SK-N-SH (cell line): ENCODE results near the gene G6PD. TPM values are rescaled to one million over a fixed set of nuclear protein-coding genes. Genes with fewer than 3 reads are reported as not detected.
"Not testable (repeated sequence)": the region's sequence is repeated elsewhere in the genome, so short reads cannot be mapped to it uniquely, and the experiment has no call there.

Source experiments
- CTCF ChIA-PET: fragments of 300-600, 350-600 bp; formaldehyde crosslinking; extraction: SDS; loops from one replicate; lab custom pipeline; 2021; lab: Yijun Ruan, JAX
- POLR2A ChIA-PET: fragments of 350-600 bp; sonication (Branson Sonifier 250); formaldehyde crosslinking; extraction: SDS; loops from one replicate; lab custom pipeline; 2020; ENCODE audit warnings: antibody characterized with exemption, inconsistent platforms; lab: Yijun Ruan, JAX
- DNase-seq: peaks from one replicate; pipeline ENCODE4 v3.0.0; 2012
- H2AFZ ChIP-seq: fragments of 200-600 bp; sonication (generic); 2 replicates; pipeline ENCODE4 v1.8.1; 2016; ENCODE audit warnings: antibody characterized with exemption, mild to moderate bottlenecking, low read depth
- H3F3A ChIP-seq: fragments of 200-600 bp; sonication (generic); replicated peaks from 2 replicates; pipeline ENCODE3; 2016; ENCODE audit warnings: antibody characterized with exemption, mild to moderate bottlenecking; ENCODE audit not compliant: insufficient read depth
- H3K27ac ChIP-seq, 2 experiments: fragments of 200-500 bp in 1 of 2; fragments of 200-600 bp in 1 of 2; sonication (Bioruptor generic) in 1 of 2; sonication (generic), shearing (Covaris generic) in 1 of 2; 2 replicates each; pipeline versions ENCODE4 v1.5.1 to v1.6.1; 2014 to 2016; ENCODE audit warnings: low read depth in 2 of 2, inconsistent platforms in 1 of 2, low read length in 1 of 2, mild to moderate bottlenecking in 1 of 2, mixed read lengths in 1 of 2
- H3K27me3 ChIP-seq: fragments of 200-600 bp; sonication (generic), shearing (Covaris generic); 2 replicates; pipeline ENCODE4 v1.6.1; 2016; ENCODE audit warnings: mixed run types; ENCODE audit not compliant: insufficient read depth
- H3K36me3 ChIP-seq, 2 experiments: fragments of 200-500 bp in 1 of 2; fragments of 200-600 bp in 1 of 2; sonication (Bioruptor generic) in 1 of 2; sonication (generic) in 1 of 2; replicated peaks in 1 of 2; 2 replicates each; pipeline versions ENCODE3 to v1.5.1; 2014 to 2016; ENCODE audit warnings: low read length in 1 of 2, mild to moderate bottlenecking in 1 of 2; ENCODE audit not compliant: insufficient read depth in 2 of 2, control insufficient read depth in 1 of 2
- H3K4me1 ChIP-seq, 2 experiments: fragments of 200-500 bp in 1 of 2; fragments of 200-600 bp in 1 of 2; sonication (Bioruptor generic) in 1 of 2; sonication (generic), shearing (Covaris generic) in 1 of 2; 2 replicates each; pipeline versions ENCODE4 v1.5.1 to v1.6.1; 2014 to 2016; ENCODE audit warnings: low read depth in 1 of 2, low read length in 1 of 2, mixed run types in 1 of 2; ENCODE audit not compliant: insufficient read depth in 2 of 2, control insufficient read depth in 1 of 2
- H3K4me2 ChIP-seq: fragments of 200-600 bp; sonication (generic), shearing (Covaris generic); 2 replicates; pipeline ENCODE4 v1.6.1; 2017; ENCODE audit warnings: mixed run types
- H3K4me3 ChIP-seq, 2 experiments: fragments of 200-500 bp in 1 of 2; fragments of 200-600 bp in 1 of 2; sonication (Bioruptor generic) in 1 of 2; sonication (generic), shearing (Covaris generic) in 1 of 2; 2 replicates each; pipeline versions ENCODE4 v1.5.1 to v1.8.1; 2014 to 2016; ENCODE audit warnings: low read depth in 2 of 2, inconsistent platforms in 1 of 2, low read length in 1 of 2, mild to moderate bottlenecking in 1 of 2, mixed read lengths in 1 of 2, moderate library complexity in 1 of 2
- H3K79me2 ChIP-seq: fragments of 200-600 bp; sonication (generic); 2 replicates; pipeline ENCODE4 v1.8.1; 2017; ENCODE audit warnings: mild to moderate bottlenecking; ENCODE audit not compliant: insufficient read depth
- H3K9ac ChIP-seq: fragments of 200-600 bp; sonication (generic); 2 replicates; pipeline ENCODE4 v1.6.1; 2017; ENCODE audit warnings: mixed run types
- H3K9me2 ChIP-seq: fragments of 200-600 bp; sonication (generic); 2 replicates; pipeline ENCODE4 v1.6.1; 2017; ENCODE audit warnings: mixed run types
- H3K9me3 ChIP-seq: fragments of 200-600 bp; sonication (generic); 2 replicates; pipeline ENCODE4 v1.6.1; 2017; ENCODE audit warnings: mixed run types, mild to moderate bottlenecking, moderate library complexity
- H4K20me1 ChIP-seq: fragments of 200-600 bp; sonication (generic); 2 replicates; pipeline ENCODE4 v1.6.1; 2017; ENCODE audit warnings: mild to moderate bottlenecking, mixed run types; ENCODE audit not compliant: insufficient read depth
- CHD2 ChIP-seq: fragments of 150-350 bp; IDR thresholded peaks from 2 replicates; pipeline ENCODE4 v1.6.1; 2018; ENCODE audit warnings: low read length; ENCODE audit not compliant: partially characterized antibody
- EP300 ChIP-seq, 2 experiments: IDR thresholded peaks; 2 replicates each; pipeline versions ENCODE4 v1.4.0 to v1.6.1; 2012; ENCODE audit warnings: borderline replicate concordance in 1 of 2, low read depth in 1 of 2, low read length in 1 of 2
- FOXM1 ChIP-seq: IDR thresholded peaks from 2 replicates; pipeline ENCODE4 v1.4.0; 2012; ENCODE audit warnings: low read depth, mild to moderate bottlenecking
- GABPA ChIP-seq: IDR thresholded peaks from 2 replicates; pipeline ENCODE4 v1.4.0; 2012; ENCODE audit warnings: low read depth, mild to moderate bottlenecking
- JUND ChIP-seq: IDR thresholded peaks from 2 replicates; pipeline ENCODE4 v1.4.0; 2012
- POLR2AphosphoS5 ChIP-seq: IDR thresholded peaks from 2 replicates; pipeline ENCODE4 v1.6.1; 2012; ENCODE audit warnings: low read depth, low read length
- RFX5 ChIP-seq: IDR thresholded peaks from 2 replicates; pipeline ENCODE4 v1.6.1; 2012; ENCODE audit warnings: mild to moderate bottlenecking, improper control_type of control experiment, low read length
- SIN3A ChIP-seq: IDR thresholded peaks from 2 replicates; pipeline ENCODE4 v1.6.1; 2012; ENCODE audit warnings: low read depth, mild to moderate bottlenecking, low read length, moderate library complexity, borderline replicate concordance
- SMC3 ChIP-seq: IDR thresholded peaks from 2 replicates; pipeline ENCODE4 v1.6.1; 2012; ENCODE audit warnings: low read depth, low read length, improper control_type of control experiment
- TAF1 ChIP-seq: IDR thresholded peaks from 2 replicates; pipeline ENCODE4 v1.6.1; 2012; ENCODE audit warnings: low read depth, mild to moderate bottlenecking, low read length, moderate library complexity, borderline replicate concordance
- USF2 ChIP-seq: fragments of 150-350 bp; IDR thresholded peaks from 2 replicates; pipeline ENCODE4 v1.6.1; 2017; ENCODE audit warnings: antibody characterized with exemption, low read length, low read depth, borderline replicate concordance
- ZBTB33 ChIP-seq: IDR thresholded peaks from 2 replicates; pipeline ENCODE4 v1.4.0; 2012; ENCODE audit warnings: low read depth, borderline replicate concordance
- WGBS: methylation state at CpG from one replicate; pipeline ENCODE4 v1.1.6; 2017; ENCODE audit warnings: low lambda C conversion rate; 5-methylcytosine and 5-hydroxymethylcytosine counted together
- polyA plus RNA-seq, 3 experiments: library from polyadenylated mRNA; depleted of rRNA; stranded (reverse); fragments of >200 nt; gene quantifications; 2 replicates each; pipeline ENCODE4 v1.2.3, GENCODE V29; 2012

G6PD gene
- polyA plus RNA-seq, 1 of the 3 experiments (the other 2 are of a cell fraction), result 131 TPM

- Histone ChIP-seq H3F3A (no peaks in the 10 kb centered on the region), H4K20me1 (no peaks in the 10 kb centered on the region), H3K4me1 (no peaks in the 10 kb centered on the region), H3K4me2 (no peak overlapping the region), H2AFZ (no peak overlapping the region), H3K9ac (no peak overlapping the region), H3K9me2 (no peaks in the 10 kb centered on the region), H3K9me3 (no peaks in the 10 kb centered on the region), H3K36me3 (no peaks in the 10 kb centered on the region), H3K4me3 (no peak overlapping the region), H3K27ac (no peak overlapping the region), H3K27me3 (peaks cover 11% of the 10 kb centered on the region), H3K79me2 (no peaks in the 10 kb centered on the region)
- POLR2A ChIA-PET, result no interaction called here
- TF ChIP-seq POLR2AphosphoS5 (no peak), TAF1 (no peak), FOXM1 (no peak), USF2 (no peak), GABPA (no peak), ZBTB33 (no peak), RFX5 (no peak), CHD2 (no peak), SIN3A (no peak), EP300 (IDR thresholded peaks at IDR 0.05; ENCODE audit: borderline replicate concordance in 1 of 2, low read depth in 1 of 2, low read length in 1 of 2) (no peak), JUND (no peak), SMC3 (no peak)
- DNase-seq, result no peak
- WGBS, result 76% methylated on average over 8 of the region's 8 CpGs
- CTCF ChIA-PET, result no interaction called here
Measured at GRCh38 chrX:154502098-154502497, 44.5 kb downstream of the G6PD start.

- H3K9ac ChIP-seq, H3F3A ChIP-seq, H2AFZ ChIP-seq, H3K27ac ChIP-seq, POLR2A ChIA-PET, H4K20me1 ChIP-seq, H3K4me3 ChIP-seq, H3K9me3 ChIP-seq, H3K9me2 ChIP-seq, H3K79me2 ChIP-seq, H3K4me2 ChIP-seq, H3K36me3 ChIP-seq, CTCF ChIA-PET, H3K4me1 ChIP-seq, DNase-seq: not testable (repeated sequence)
- peaks cover 11% of the 10 kb centered on the region for H3K27me3 ChIP-seq
- 62% methylated on average over 7 of the region's 7 CpGs for WGBS
Measured at GRCh38 chrX:154501423-154501822, 45.2 kb downstream of the G6PD start.

GRCh38 chrX:154496591-154497137 lies 50.0 kb downstream of the G6PD start:
- DNase-seq, H3K4me3 ChIP-seq, H3K9ac ChIP-seq, H2AFZ ChIP-seq, POLR2A ChIA-PET, H4K20me1 ChIP-seq, H3K36me3 ChIP-seq, H3K4me2 ChIP-seq, H3K79me2 ChIP-seq, H3K27ac ChIP-seq, H3K4me1 ChIP-seq, H3F3A ChIP-seq, H3K9me2 ChIP-seq, H3K9me3 ChIP-seq: not testable (repeated sequence)
- H3K27me3 ChIP-seq, result peaks cover 11% of the 10 kb centered on the region
- CTCF ChIA-PET, result interaction anchor here (0.6 to 1.3 kb wide), 2 partner anchors 18 to 39 kb away, joined by 3 read pairs; no protein-coding TSS in a partner anchor
- 54% methylated on average over 4 of the region's 4 CpGs for WGBS
